ENCODE data around the gene CDK15. TPM values are rescaled to one million over a fixed set of nuclear protein-coding genes. Genes with fewer than 3 reads are reported as not detected.

Gene CDK15
- total RNA-seq, 1 donor from 2014 or later, result 6.8 TPM

GRCh38 chr2:201890453-201890852 is 84.1 kb downstream of the CDK15 start:
- peaks cover 60% of the 10 kb centered on the region for H3K4me1 Mint-ChIP-seq

GRCh38 chr2:201891676-201892075 is 85.3 kb downstream of the CDK15 start:
- no peaks in the 10 kb centered on the region for H3K36me3 Mint-ChIP-seq
- no peak overlapping the region for H3K27ac Mint-ChIP-seq
- H3K27me3 Mint-ChIP-seq (ENCODE audit: low read depth), result no peaks in the 10 kb centered on the region
- H3K4me3 Mint-ChIP-seq, result no peak overlapping the region
- DNase-seq (ENCODE audit: low spot score in 2 of 2, unreplicated experiment in 2 of 2), result no peak
- H3K9me3 Mint-ChIP-seq, result no peaks in the 10 kb centered on the region
- no peak for TF ChIP-seq CTCF (IDR thresholded peaks at IDR 0.05; ENCODE audit: unreplicated experiment)
- peaks cover 58% of the 10 kb centered on the region for H3K4me1 Mint-ChIP-seq

More at GRCh38 chr2:201890453-201890852, 84.1 kb downstream of the CDK15 start:
- no peak for DNase-seq (ENCODE audit: low spot score in 2 of 2, unreplicated experiment in 2 of 2)
- H3K4me3 Mint-ChIP-seq, result no peak overlapping the region
- peak overlapping the region; percentile 4 for H3K27ac Mint-ChIP-seq
- TF ChIP-seq CTCF (IDR thresholded peaks at IDR 0.05; ENCODE audit: unreplicated experiment), result no peak
- no peaks in the 10 kb centered on the region for H3K9me3 Mint-ChIP-seq
- H3K27me3 Mint-ChIP-seq (ENCODE audit: low read depth), result no peaks in the 10 kb centered on the region
- no peaks in the 10 kb centered on the region for H3K36me3 Mint-ChIP-seq

GRCh38 chr2:201892516-201892915 is 86.2 kb downstream of the CDK15 start:
- no peak for DNase-seq (ENCODE audit: low spot score in 2 of 2, unreplicated experiment in 2 of 2)
- H3K36me3 Mint-ChIP-seq, result no peaks in the 10 kb centered on the region
- H3K27ac Mint-ChIP-seq, result peak overlapping the region; percentile 65
- TF ChIP-seq CTCF (IDR thresholded peaks at IDR 0.05; ENCODE audit: unreplicated experiment), result no peak
- H3K4me1 Mint-ChIP-seq, result peaks cover 56% of the 10 kb centered on the region
- H3K27me3 Mint-ChIP-seq (ENCODE audit: low read depth), result no peaks in the 10 kb centered on the region
- no peak overlapping the region for H3K4me3 Mint-ChIP-seq
- no peaks in the 10 kb centered on the region for H3K9me3 Mint-ChIP-seq

GRCh38 chr2:201900362-201900761 is 94.0 kb downstream of the CDK15 start:
- Mint-ChIP-seq H3K36me3 (no peaks in the 10 kb centered on the region), H3K4me3 (no peak overlapping the region), H3K27me3 (ENCODE audit: low read depth) (no peaks in the 10 kb centered on the region), H3K4me1 (peaks cover 3% of the 10 kb centered on the region), H3K27ac (no peak overlapping the region), H3K9me3 (no peaks in the 10 kb centered on the region)
- TF ChIP-seq CTCF (IDR thresholded peaks at IDR 0.05; ENCODE audit: unreplicated experiment), result no peak
- no peak for DNase-seq (ENCODE audit: low spot score in 2 of 2, unreplicated experiment in 2 of 2)

GRCh38 chr2:201901786-201902185 is 95.4 kb downstream of the CDK15 start:
- no peaks in the 10 kb centered on the region for H3K27me3 Mint-ChIP-seq (ENCODE audit: low read depth)
- no peak overlapping the region for H3K27ac Mint-ChIP-seq
- H3K9me3 Mint-ChIP-seq, result no peaks in the 10 kb centered on the region
- H3K4me1 Mint-ChIP-seq, result peaks cover 11% of the 10 kb centered on the region
- no peaks in the 10 kb centered on the region for H3K36me3 Mint-ChIP-seq
- H3K4me3 Mint-ChIP-seq, result no peak overlapping the region
- DNase-seq (ENCODE audit: low spot score in 2 of 2, unreplicated experiment in 2 of 2), result no peak
- no peak for TF ChIP-seq CTCF (IDR thresholded peaks at IDR 0.05; ENCODE audit: unreplicated experiment)
